Uterus (tissue), 4 donors: ENCODE measurements around the gene KRT8. TPM values are rescaled to one million over a fixed set of nuclear protein-coding genes. Genes with fewer than 3 reads are reported as not detected.

Experiments
- DNase-seq, 2 donors: peaks; one replicate each; pipeline ENCODE4 v3.0.0-alpha.2; 2019 to 2020
- H3K27ac ChIP-seq, 2 donors: fragments of 200-600 bp; sonication (generic); 1 replicate in 1 of 2; 2 replicates in 1 of 2; pipeline ENCODE4 v1.5.1; 2016 to 2018
- H3K27me3 ChIP-seq, 2 donors: fragments of 200-600 bp; sonication (generic); one replicate each; pipeline ENCODE4 v1.5.1; 2018 to 2019; ENCODE audit warnings: control low read depth in 1 of 2
- H3K36me3 ChIP-seq, 2 donors: fragments of 200-600 bp; sonication (generic); one replicate each; pipeline ENCODE4 v1.5.1; 2019; ENCODE audit warnings: control low read depth in 1 of 2
- H3K4me1 ChIP-seq, 2 donors: fragments of 200-600 bp; sonication (generic); one replicate each; pipeline ENCODE4 v1.5.1; 2018 to 2019; ENCODE audit warnings: control low read depth in 1 of 2
- H3K4me3 ChIP-seq, 2 donors: fragments of 200-600 bp; sonication (generic); 1 replicate in 1 of 2; 2 replicates in 1 of 2; pipeline ENCODE4 v1.5.1; 2018 to 2019; ENCODE audit warnings: mild to moderate bottlenecking in 1 of 2
- H3K9me3 ChIP-seq, 2 donors: fragments of 200-600 bp; sonication (generic); one replicate each; pipeline ENCODE4 v1.5.1; 2019; ENCODE audit warnings: control low read depth in 1 of 2
- CTCF ChIP-seq, 4 experiments: fragments of 200-600 bp in 2 of 4; fragments of 450-650 bp in 2 of 4; sonication (generic) in 2 of 4; IDR thresholded peaks; one replicate each; pipeline ENCODE4 v1.5.1; 2016 to 2019; ENCODE audit warnings: antibody characterized with exemption in 4 of 4, mild to moderate bottlenecking in 2 of 4, moderate library complexity in 1 of 4
- POLR2A ChIP-seq, 2 donors: fragments of 450-650 bp; IDR thresholded peaks; one replicate each; pipeline ENCODE4 v1.6.1; 2016; ENCODE audit warnings: antibody characterized with exemption in 2 of 2, mild to moderate bottlenecking in 1 of 2, moderate library complexity in 1 of 2
- intact Hi-C: fragments of 100-400 bp; cut with DNase I; formaldehyde crosslinking; loops from one replicate; pipeline ENCODE4 v1.15.1; 2023; ENCODE audit warnings: low total_unique reads
- total RNA-seq, 4 donors: library from RNA; depleted of rRNA in 3 of 4; stranded (reverse); fragments of >200 nt in 3 of 4; gene quantifications; one replicate each; pipeline versions ENCODE4 v1.1.0 to v1.2.4, GENCODE V29; 2014 to 2023
- donor health status: DM: yes; HTN: yes; CAD: no.

KRT8 gene
- total RNA-seq, 4 donors from 2014 or later: 9.1 to 46.2 (median 36.5) TPM

- H3K4me3 ChIP-seq: no peak overlapping the region
- H3K4me1 ChIP-seq: no peaks in the 10 kb centered on the region
- no peak for DNase-seq
- TF ChIP-seq POLR2A (IDR thresholded peaks at IDR 0.05) (no peak), CTCF (IDR thresholded peaks at IDR 0.05) (no peak)
- no peaks in the 10 kb centered on the region for H3K9me3 ChIP-seq
- intact Hi-C loops: no loop called here
- no peaks in the 10 kb centered on the region for H3K36me3 ChIP-seq
- peaks cover 0 to 3% of the 10 kb centered on the region in 2 donors for H3K27me3 ChIP-seq
- H3K27ac ChIP-seq: no peak overlapping the region
Observed at GRCh38 chr12:52906191-52906601, 1.3 kb upstream of the KRT8 start.

- DNase-seq: peak; percentile 46 to 50
- peak overlapping the region; percentile 69 to 83 for H3K27ac ChIP-seq
- H3K27me3 ChIP-seq: peaks cover 0 to 3% of the 10 kb centered on the region in 2 donors
- no peaks in the 10 kb centered on the region for H3K4me1 ChIP-seq
- H3K4me3 ChIP-seq: peak overlapping the region; percentile 30 to 48
- no peaks in the 10 kb centered on the region for H3K36me3 ChIP-seq
- TF ChIP-seq CTCF (IDR thresholded peaks at IDR 0.05) (no peak), POLR2A (IDR thresholded peaks at IDR 0.05) (no peak)
- intact Hi-C loops: no loop called here
- no peaks in the 10 kb centered on the region for H3K9me3 ChIP-seq
Observed at GRCh38 chr12:52903855-52904508, 894 bp downstream of the KRT8 start.

- peak; percentile 63 to 67 for DNase-seq
Observed at GRCh38 chr12:52903285-52903854, 1.5 kb downstream of the KRT8 start.

GRCh38 chr12:52901715-52902541 is 2.9 kb downstream of the KRT8 start:
- Histone ChIP-seq H3K27ac (no peak overlapping the region), H3K27me3 (peaks cover 0 to 3% of the 10 kb centered on the region in 2 donors), H3K9me3 (no peaks in the 10 kb centered on the region), H3K36me3 (no peaks in the 10 kb centered on the region), H3K4me3 (no peak overlapping the region), H3K4me1 (no peaks in the 10 kb centered on the region)
- DNase-seq: no peak
- intact Hi-C loops: no loop called here
- TF ChIP-seq POLR2A (IDR thresholded peaks at IDR 0.05) (no peak), CTCF (IDR thresholded peaks at IDR 0.05) (no peak)

More at GRCh38 chr12:52903285-52903854, 1.5 kb downstream of the KRT8 start:
- Histone ChIP-seq H3K9me3 (no peaks in the 10 kb centered on the region), H3K36me3 (no peaks in the 10 kb centered on the region), H3K4me3 (peak overlapping the region; percentile 30 to 48), H3K27ac (peak overlapping the region; percentile 69 to 83), H3K4me1 (no peaks in the 10 kb centered on the region), H3K27me3 (peaks cover 0 to 3% of the 10 kb centered on the region in 2 donors)
- peak in 1 of 2 donors; percentile 52 for TF ChIP-seq POLR2A (IDR thresholded peaks at IDR 0.05)
- TF ChIP-seq CTCF (IDR thresholded peaks at IDR 0.05): peak in 1 of 4 experiments; percentile 34
- intact Hi-C loops: no loop called here
